MM.1S (cell line): ENCODE data around the gene EMC1.

Source experiments
- DNase-seq: peaks from one replicate; pipeline ENCODE4 v3.0.0-alpha.2; 2015
- H2AFZ ChIP-seq: fragments of 300-600 bp; sonication (generic); 2 replicates; pipeline ENCODE4 v1.6.0; 2016; ENCODE audit warnings: antibody characterized with exemption, low read length
- H3F3A ChIP-seq: fragments of 300-600 bp; sonication (generic); 2 replicates; pipeline ENCODE4 v1.6.1; 2016; ENCODE audit warnings: mild to moderate bottlenecking, antibody characterized with exemption, low read length, moderate library complexity, mixed read lengths; ENCODE audit not compliant: insufficient read depth
- H3K27ac ChIP-seq: fragments of 300-600 bp; sonication (generic); 2 replicates; pipeline ENCODE4 v1.5.1; 2016; ENCODE audit warnings: mild to moderate bottlenecking, low read length
- H3K27me3 ChIP-seq: fragments of 300-600 bp; sonication (generic); replicated peaks from 2 replicates; pipeline ENCODE4 v1.6.0; 2016; ENCODE audit warnings: low read length; ENCODE audit not compliant: insufficient read depth
- H3K36me3 ChIP-seq: fragments of 300-600 bp; sonication (generic); replicated peaks from 2 replicates; pipeline ENCODE4 v1.6.1; 2016; ENCODE audit warnings: mild to moderate bottlenecking, low read length, mixed read lengths; ENCODE audit not compliant: insufficient read depth
- H3K4me1 ChIP-seq: fragments of 300-600 bp; sonication (generic); 2 replicates; pipeline ENCODE4 v1.6.1; 2016; ENCODE audit warnings: low read length, mixed read lengths
- H3K4me2 ChIP-seq: fragments of 300-600 bp; sonication (generic); 2 replicates; pipeline ENCODE4 v1.6.0; 2016; ENCODE audit warnings: low read depth, low read length
- H3K4me3 ChIP-seq: fragments of 300-600 bp; sonication (generic); 2 replicates; pipeline ENCODE4 v1.5.1; 2016; ENCODE audit warnings: low read length, mixed read lengths
- H3K79me2 ChIP-seq: fragments of 300-600 bp; sonication (generic); 2 replicates; pipeline ENCODE4 v1.6.1; 2016; ENCODE audit warnings: mixed run types, low read length, mixed read lengths
- H3K9ac ChIP-seq: fragments of 300-600 bp; sonication (generic); 2 replicates; pipeline ENCODE4 v1.6.1; 2016; ENCODE audit warnings: low read length, mixed read lengths
- H3K9me2 ChIP-seq: fragments of 300-600 bp; sonication (generic); replicated peaks from 2 replicates; pipeline ENCODE4 v1.6.1; 2016; ENCODE audit warnings: mild to moderate bottlenecking, low read length, mixed read lengths; ENCODE audit not compliant: insufficient read depth
- H3K9me3 ChIP-seq: fragments of 300-600 bp; sonication (generic); replicated peaks from 2 replicates; pipeline ENCODE4 v1.6.1; 2016; ENCODE audit warnings: mild to moderate bottlenecking, low read length, mixed read lengths; ENCODE audit not compliant: insufficient read depth
- H4K20me1 ChIP-seq: fragments of 300-600 bp; sonication (generic); 2 replicates; pipeline ENCODE4 v1.6.1; 2016; ENCODE audit warnings: mild to moderate bottlenecking, low read length, moderate library complexity, mixed read lengths; ENCODE audit not compliant: insufficient read depth
- CTCF ChIP-seq: fragments of 300-600 bp; sonication (generic); IDR thresholded peaks from 2 replicates; pipeline ENCODE4 v1.5.1; 2016; ENCODE audit warnings: antibody characterized with exemption, low read length, mixed read lengths
- EZH2 ChIP-seq: fragments of 300-600 bp; sonication (generic); optimal IDR thresholded peaks from 2 replicates; pipeline ENCODE3; 2017; ENCODE audit warnings: low read depth, mild to moderate bottlenecking, antibody characterized with exemption, low read length, mixed read lengths
- EZH2phosphoT487 ChIP-seq: fragments of 300-600 bp; sonication (generic); IDR thresholded peaks from 2 replicates; pipeline ENCODE4 v1.6.1; 2018; ENCODE audit warnings: antibody characterized with exemption, low read length

The EMC1 gene

GRCh38 chr1:19203440-19203839, 47.9 kb downstream of the EMC1 start:
- TF ChIP-seq CTCF = no peak
- TF ChIP-seq EZH2 = no peak
- TF ChIP-seq EZH2phosphoT487 = no peak
- Histone ChIP-seq H3K27me3 (no peaks in the 10 kb centered on the region), H3F3A (peaks cover 8% of the 10 kb centered on the region; the same call in 1 of the 2 replicates), H3K36me3 (peaks cover 10% of the 10 kb centered on the region; the same call in 1 of the 2 replicates), H3K27ac (no peak overlapping the region), H3K9ac (no peak overlapping the region), H4K20me1 (peaks cover 18% of the 10 kb centered on the region), H3K9me2 (no peaks in the 10 kb centered on the region), H3K9me3 (no peaks in the 10 kb centered on the region), H3K4me2 (no peak overlapping the region), H2AFZ (no peak overlapping the region), H3K79me2 (peaks cover 94% of the 10 kb centered on the region), H3K4me3 (no peak overlapping the region), H3K4me1 (peaks cover 20% of the 10 kb centered on the region)
- DNase-seq = no peak

- DNase-seq = no peak
- H3F3A ChIP-seq = peaks cover 8% of the 10 kb centered on the region; the same call in 1 of the 2 replicates
- TF ChIP-seq CTCF (no peak), EZH2phosphoT487 (no peak), EZH2 (no peak)
- H4K20me1 ChIP-seq = peaks cover 18% of the 10 kb centered on the region
- H3K4me2 ChIP-seq = no peak overlapping the region
- no peak overlapping the region for H2AFZ ChIP-seq
- H3K27ac ChIP-seq = no peak overlapping the region
- peaks cover 13% of the 10 kb centered on the region; the same call in 1 of the 2 replicates for H3K36me3 ChIP-seq
- no peaks in the 10 kb centered on the region for H3K9me2 ChIP-seq
- H3K9me3 ChIP-seq = no peaks in the 10 kb centered on the region
- peaks cover 84% of the 10 kb centered on the region for H3K79me2 ChIP-seq
- H3K9ac ChIP-seq = no peak overlapping the region
- peaks cover 19% of the 10 kb centered on the region for H3K4me1 ChIP-seq
- H3K27me3 ChIP-seq = no peaks in the 10 kb centered on the region
- no peak overlapping the region for H3K4me3 ChIP-seq
These were observed 48.9 kb downstream of the EMC1 start for GRCh38 chr1:19202396-19202795.

- Histone ChIP-seq H3F3A (no peaks in the 10 kb centered on the region), H3K4me2 (no peak overlapping the region), H2AFZ (no peak overlapping the region), H3K79me2 (peaks cover 62% of the 10 kb centered on the region), H3K4me3 (no peak overlapping the region), H3K9ac (no peak overlapping the region), H3K9me2 (no peaks in the 10 kb centered on the region), H3K27ac (no peak overlapping the region), H3K36me3 (peaks cover 13% of the 10 kb centered on the region; the same call in 1 of the 2 replicates), H3K4me1 (peaks cover 6% of the 10 kb centered on the region), H4K20me1 (peaks cover 11% of the 10 kb centered on the region; the same call in 1 of the 2 replicates), H3K27me3 (no peaks in the 10 kb centered on the region), H3K9me3 (no peaks in the 10 kb centered on the region)
- no peak for TF ChIP-seq CTCF
- TF ChIP-seq EZH2phosphoT487 = no peak
- TF ChIP-seq EZH2 = no peak
- no peak for DNase-seq
These were observed 51.2 kb downstream of the EMC1 start for GRCh38 chr1:19199969-19200604.
